ENCODE results near the gene TUBG1. TPM values are rescaled to one million over a fixed set of nuclear protein-coding genes. Genes with fewer than 3 reads are reported as not detected.

TUBG1 gene
- total RNA-seq, 1 experiment from 2014 or later: 154 TPM

Other genes starting within 250 kb of the TUBG1 start
- gene STAT3, start 221.2 kb upstream of the TUBG1 start, total RNA-seq (2014; rRNA removed): 52.9 and 60.3 TPM in 2 replicates
- gene CAVIN1, start 186.4 kb upstream of the TUBG1 start, total RNA-seq (2014; rRNA removed): 308 and 325 TPM in 2 replicates
- gene ATP6V0A1, start 150.8 kb upstream of the TUBG1 start, total RNA-seq (2014; rRNA removed): 38.2 and 43.8 TPM in 2 replicates
- 94.8 and 97.0 TPM in 2 replicates for gene NAGLU, start 73.4 kb upstream of the TUBG1 start, total RNA-seq (2014; rRNA removed)
- 0.26 and 0.34 TPM in 2 replicates for gene HSD17B1, start 56.8 kb upstream of the TUBG1 start, total RNA-seq (2014; rRNA removed)
- gene COASY, start 47.5 kb upstream of the TUBG1 start, total RNA-seq (2014; rRNA removed): 25.8 and 31.7 TPM in 2 replicates
- 43.5 and 50.9 TPM in 2 replicates for gene MLX, start 42.6 kb upstream of the TUBG1 start, total RNA-seq (2014; rRNA removed)
- gene PSMC3IP, start 32.0 kb upstream of the TUBG1 start, total RNA-seq (2014; rRNA removed): 23.2 and 32.4 TPM in 2 replicates
- gene RETREG3, start 309 bp upstream of the TUBG1 start, total RNA-seq (2014; rRNA removed): 33.2 and 35.5 TPM in 2 replicates
- gene TUBG2, start 49.6 kb downstream of the TUBG1 start, total RNA-seq (2014; rRNA removed): 30.7 and 35.4 TPM in 2 replicates
- 18.7 and 20.4 TPM in 2 replicates for gene PLEKHH3, start 67.3 kb downstream of the TUBG1 start, total RNA-seq (2014; rRNA removed)
- 0.58 and 1.0 TPM in 2 replicates for gene CCR10, start 72.2 kb downstream of the TUBG1 start, total RNA-seq (2014; rRNA removed)
- gene CNTNAP1, start 72.8 kb downstream of the TUBG1 start, total RNA-seq (2014; rRNA removed): 7.1 and 9.0 TPM in 2 replicates
- gene EZH1, start 135.4 kb downstream of the TUBG1 start, total RNA-seq (2014; rRNA removed): 13.3 and 16.2 TPM in 2 replicates
- gene RAMP2, start 151.5 kb downstream of the TUBG1 start, total RNA-seq (2014; rRNA removed): 0.26 and 0.92 TPM in 2 replicates
- 67.5 and 71.0 TPM in 2 replicates for gene VPS25, start 163.8 kb downstream of the TUBG1 start, total RNA-seq (2014; rRNA removed)
- not detected in 2 replicates for gene WNK4, start 170.9 kb downstream of the TUBG1 start, total RNA-seq (2014; rRNA removed)
- gene COA3, start 189.0 kb downstream of the TUBG1 start, total RNA-seq (2014; rRNA removed): 77.6 and 84.1 TPM in 2 replicates
- gene CNTD1, start 189.2 kb downstream of the TUBG1 start, total RNA-seq (2014; rRNA removed): 0.13 TPM in 1 of 2 replicates, not detected in the other
- gene BECN1, start 214.6 kb downstream of the TUBG1 start, total RNA-seq (2014; rRNA removed): 85.5 and 89.4 TPM in 2 replicates
- gene PSME3, start 223.7 kb downstream of the TUBG1 start, total RNA-seq (2014; rRNA removed): 160 and 172 TPM in 2 replicates
- gene AOC2, start 234.9 kb downstream of the TUBG1 start, total RNA-seq (2014; rRNA removed): 0.11 and 0.45 TPM in 2 replicates
- 0.17 TPM in 1 of 2 replicates, not detected in the other for gene AOC3, start 241.5 kb downstream of the TUBG1 start, total RNA-seq (2014; rRNA removed)

Measured in LHCN-M2 (cell line).